ENCODE measurements around the gene ZKSCAN7.

Gene ZKSCAN7

GRCh38 chr3:44612678-44613077 is 57.7 kb downstream of the ZKSCAN7 start:
- Histone ChIP-seq H4K20me1 (ENCODE audit: low read depth, low read length) (no peaks in the 10 kb centered on the region), H3K27ac (ENCODE audit: low read depth, low read length) (no peak overlapping the region), H3K79me2 (ENCODE audit: insufficient read depth, low read length) (no peaks in the 10 kb centered on the region), H3K9me2 (replicated peaks; ENCODE audit: insufficient read depth, low read length) (no peaks in the 10 kb centered on the region), H3F3A (ENCODE audit: insufficient read depth) (no peaks in the 10 kb centered on the region), H3K27me3 (ENCODE audit: low read length) (no peaks in the 10 kb centered on the region), H3K4me2 (ENCODE audit: low read depth, low read length, poor library complexity, severe bottlenecking) (no peak overlapping the region), H3K4me3 (ENCODE audit: insufficient read depth, low read length, poor library complexity, severe bottlenecking) (no peak overlapping the region), H3K9ac (ENCODE audit: low read length) (no peak overlapping the region), H3K36me3 (ENCODE audit: low read length) (no peaks in the 10 kb centered on the region), H3K9me3 (ENCODE audit: insufficient read depth, low read length) (no peaks in the 10 kb centered on the region), H2AFZ (ENCODE audit: low read depth, low read length, severe bottlenecking) (no peak overlapping the region)
- TF ChIP-seq CTCF (IDR thresholded peaks at IDR 0.05; ENCODE audit: insufficient read depth, low read length, poor library complexity, severe bottlenecking) = no peak
- no peak for TF ChIP-seq EZH2phosphoT487 (conservative IDR thresholded peaks at IDR 0.05; ENCODE audit: low read length)
